Measurements from ENCODE around the gene MED17. TPM values are rescaled to one million over a fixed set of nuclear protein-coding genes. Genes with fewer than 3 reads are reported as not detected.

Gene MED17
- total and polyA plus RNA-seq, 3 experiments from 2014 or later: 25.1 to 42.8 (median 39.4) TPM

GRCh38 chr11:93804879-93805278 lies 20.8 kb downstream of the MED17 start:
- Histone ChIP-seq H3K9me3 (ENCODE audit: low read length) (no peaks in the 10 kb centered on the region), H3K27ac (ENCODE audit: low read depth, low read length) (no peak overlapping the region), H3K4me1 (ENCODE audit: insufficient read depth, low read length) (no peaks in the 10 kb centered on the region), H3K4me3 (ENCODE audit: low read length) (no peak overlapping the region), H3K36me3 (ENCODE audit: insufficient read depth, low read length) (peaks cover 54% of the 10 kb centered on the region), H3K27me3 (ENCODE audit: insufficient read depth, low read length, poor library complexity, severe bottlenecking) (no peaks in the 10 kb centered on the region)
- peaks cover 0 to 85% (median 20%) of the 10 kb centered on the region in 3 donors for H3K36me3 Mint-ChIP-seq
- CTCF ChIA-PET: no interaction called here
- H3K27ac Mint-ChIP-seq: peak overlapping the region in 2 of 8 donors; percentile 2 to 61
- no peaks in the 10 kb centered on the region for H3K9me3 Mint-ChIP-seq
- DNase-seq: no peak
- H3K27me3 Mint-ChIP-seq: no peaks in the 10 kb centered on the region
- no peak overlapping the region for H3K4me3 Mint-ChIP-seq
- POLR2A ChIA-PET: no interaction called here
- peaks cover 12 to 28% (median 14%) of the 10 kb centered on the region in 3 donors for H3K4me1 Mint-ChIP-seq

GRCh38 chr11:93807980-93808379 lies 23.9 kb downstream of the MED17 start:
- Mint-ChIP-seq H3K27me3 (no peaks in the 10 kb centered on the region), H3K27ac (no peak overlapping the region), H3K9me3 (no peaks in the 10 kb centered on the region), H3K36me3 (peaks cover 11 to 91% (median 22%) of the 10 kb centered on the region in 3 donors), H3K4me1 (peaks cover 4 to 19% (median 7%) of the 10 kb centered on the region in 3 donors), H3K4me3 (no peak overlapping the region)
- CTCF ChIA-PET: interaction anchor here (1.6 kb wide), 1 partner anchor 11 kb away, joined by 4 read pairs; no protein-coding TSS in a partner anchor
- H3K9me3 ChIP-seq (ENCODE audit: low read length): no peaks in the 10 kb centered on the region
- H3K4me3 ChIP-seq (ENCODE audit: low read length): no peak overlapping the region
- H3K27me3 ChIP-seq (ENCODE audit: insufficient read depth, low read length, poor library complexity, severe bottlenecking): no peaks in the 10 kb centered on the region
- no peaks in the 10 kb centered on the region for H3K4me1 ChIP-seq (ENCODE audit: insufficient read depth, low read length)
- peaks cover 48% of the 10 kb centered on the region for H3K36me3 ChIP-seq (ENCODE audit: insufficient read depth, low read length)
- no peak for DNase-seq
- H3K27ac ChIP-seq (ENCODE audit: low read depth, low read length): no peak overlapping the region
- POLR2A ChIA-PET: interaction anchor here (0.6 kb wide), 1 partner anchor 96 kb away, joined by 4 read pairs; no protein-coding TSS in a partner anchor

GRCh38 chr11:93813974-93814373 lies 29.9 kb downstream of the MED17 start:
- H3K9me3 ChIP-seq (ENCODE audit: low read length): no peaks in the 10 kb centered on the region
- no peaks in the 10 kb centered on the region for H3K27me3 ChIP-seq (ENCODE audit: insufficient read depth, low read length, poor library complexity, severe bottlenecking)
- H3K9me3 Mint-ChIP-seq: no peaks in the 10 kb centered on the region
- no peak overlapping the region for H3K27ac ChIP-seq (ENCODE audit: low read depth, low read length)
- no peak for DNase-seq
- H3K36me3 Mint-ChIP-seq: peaks cover 11 to 69% (median 22%) of the 10 kb centered on the region in 3 donors
- POLR2A ChIA-PET: no interaction called here
- no peaks in the 10 kb centered on the region for H3K4me1 ChIP-seq (ENCODE audit: insufficient read depth, low read length)
- H3K36me3 ChIP-seq (ENCODE audit: insufficient read depth, low read length): peaks cover 31% of the 10 kb centered on the region
- H3K4me3 Mint-ChIP-seq: no peak overlapping the region
- H3K27ac Mint-ChIP-seq: no peak overlapping the region
- no peak overlapping the region for H3K4me3 ChIP-seq (ENCODE audit: low read length)
- CTCF ChIA-PET: no interaction called here
- H3K4me1 Mint-ChIP-seq: no peaks in the 10 kb centered on the region
- no peaks in the 10 kb centered on the region for H3K27me3 Mint-ChIP-seq

- CTCF ChIA-PET: no interaction called here
- Histone ChIP-seq H3K4me3 (ENCODE audit: low read length) (no peak overlapping the region), H3K36me3 (ENCODE audit: insufficient read depth, low read length) (peaks cover 22% of the 10 kb centered on the region), H3K4me1 (ENCODE audit: insufficient read depth, low read length) (no peaks in the 10 kb centered on the region), H3K27me3 (ENCODE audit: insufficient read depth, low read length, poor library complexity, severe bottlenecking) (no peaks in the 10 kb centered on the region), H3K27ac (ENCODE audit: low read depth, low read length) (no peak overlapping the region), H3K9me3 (ENCODE audit: low read length) (no peaks in the 10 kb centered on the region)
- Mint-ChIP-seq H3K36me3 (peaks cover 11 to 58% (median 25%) of the 10 kb centered on the region in 3 donors), H3K4me3 (no peak overlapping the region), H3K4me1 (no peaks in the 10 kb centered on the region), H3K9me3 (no peaks in the 10 kb centered on the region), H3K27ac (no peak overlapping the region), H3K27me3 (no peaks in the 10 kb centered on the region)
- no peak for DNase-seq
- POLR2A ChIA-PET: no interaction called here
These were observed 31.0 kb downstream of the MED17 start for GRCh38 chr11:93814966-93815633.

GRCh38 chr11:93817426-93818348 lies 33.6 kb downstream of the MED17 start:
- Mint-ChIP-seq H3K4me3 (no peak overlapping the region), H3K27ac (peak overlapping the region in 5 of 8 donors; percentile 38 to 83 (median 49))
- CTCF ChIA-PET: no interaction called here

GRCh38 chr11:93819966-93820695 lies 36.0 kb downstream of the MED17 start:
- ChIA-PET POLR2A (no interaction called here), CTCF (no interaction called here)
- Histone ChIP-seq H3K9me3 (ENCODE audit: low read length) (no peaks in the 10 kb centered on the region), H3K27me3 (ENCODE audit: insufficient read depth, low read length, poor library complexity, severe bottlenecking) (no peaks in the 10 kb centered on the region), H3K4me1 (ENCODE audit: insufficient read depth, low read length) (no peaks in the 10 kb centered on the region), H3K4me3 (ENCODE audit: low read length) (no peak overlapping the region), H3K27ac (ENCODE audit: low read depth, low read length) (no peak overlapping the region), H3K36me3 (ENCODE audit: insufficient read depth, low read length) (no peaks in the 10 kb centered on the region)
- H3K27ac Mint-ChIP-seq: peak overlapping the region in 2 of 8 donors; percentile 14 to 26
- peaks cover 0 to 10% (median 9%) of the 10 kb centered on the region in 3 donors for H3K36me3 Mint-ChIP-seq
- no peaks in the 10 kb centered on the region for H3K9me3 Mint-ChIP-seq
- H3K4me3 Mint-ChIP-seq: no peak overlapping the region
- no peak for DNase-seq
- H3K27me3 Mint-ChIP-seq: no peaks in the 10 kb centered on the region
- no peaks in the 10 kb centered on the region for H3K4me1 Mint-ChIP-seq

More at GRCh38 chr11:93817426-93818348, 33.6 kb downstream of the MED17 start:
- POLR2A ChIA-PET: no interaction called here
- H3K27me3 Mint-ChIP-seq: no peaks in the 10 kb centered on the region
- Histone ChIP-seq H3K36me3 (ENCODE audit: insufficient read depth, low read length) (peaks cover 8% of the 10 kb centered on the region), H3K4me3 (ENCODE audit: low read length) (no peak overlapping the region), H3K27ac (ENCODE audit: low read depth, low read length) (no peak overlapping the region), H3K9me3 (ENCODE audit: low read length) (no peaks in the 10 kb centered on the region), H3K4me1 (ENCODE audit: insufficient read depth, low read length) (no peaks in the 10 kb centered on the region), H3K27me3 (ENCODE audit: insufficient read depth, low read length, poor library complexity, severe bottlenecking) (no peaks in the 10 kb centered on the region)
- H3K4me1 Mint-ChIP-seq: no peaks in the 10 kb centered on the region
- DNase-seq: no peak
- peaks cover 0 to 34% (median 16%) of the 10 kb centered on the region in 3 donors for H3K36me3 Mint-ChIP-seq
- no peaks in the 10 kb centered on the region for H3K9me3 Mint-ChIP-seq

- H3K4me3 Mint-ChIP-seq: no peak overlapping the region
- CTCF ChIA-PET: no interaction called here
These were observed 36.8 kb downstream of the MED17 start for GRCh38 chr11:93820847-93821246.

More at GRCh38 chr11:93820847-93821246, 36.8 kb downstream of the MED17 start:
- no peaks in the 10 kb centered on the region for H3K27me3 ChIP-seq (ENCODE audit: insufficient read depth, low read length, poor library complexity, severe bottlenecking)
- no peaks in the 10 kb centered on the region for H3K9me3 ChIP-seq (ENCODE audit: low read length)
- Mint-ChIP-seq H3K27ac (no peak overlapping the region), H3K9me3 (no peaks in the 10 kb centered on the region), H3K27me3 (no peaks in the 10 kb centered on the region), H3K36me3 (peaks cover 0 to 6% (median 3%) of the 10 kb centered on the region in 3 donors), H3K4me1 (no peaks in the 10 kb centered on the region)
- H3K27ac ChIP-seq (ENCODE audit: low read depth, low read length): no peak overlapping the region
- H3K36me3 ChIP-seq (ENCODE audit: insufficient read depth, low read length): no peaks in the 10 kb centered on the region
- DNase-seq: no peak
- H3K4me3 ChIP-seq (ENCODE audit: low read length): no peak overlapping the region
- POLR2A ChIA-PET: no interaction called here
- no peaks in the 10 kb centered on the region for H3K4me1 ChIP-seq (ENCODE audit: insufficient read depth, low read length)
